ENCODE measurements around the gene ENTPD5. TPM values are rescaled to one million over a fixed set of nuclear protein-coding genes. Genes with fewer than 3 reads are reported as not detected.
"Not testable (repeated sequence)": the region's sequence is repeated elsewhere in the genome, so short reads cannot be mapped to it uniquely, and the experiment has no call there.

ENTPD5 gene
- total RNA-seq, 2 experiments from 2014 or later: 10.5 to 11.1 TPM

DNA sequence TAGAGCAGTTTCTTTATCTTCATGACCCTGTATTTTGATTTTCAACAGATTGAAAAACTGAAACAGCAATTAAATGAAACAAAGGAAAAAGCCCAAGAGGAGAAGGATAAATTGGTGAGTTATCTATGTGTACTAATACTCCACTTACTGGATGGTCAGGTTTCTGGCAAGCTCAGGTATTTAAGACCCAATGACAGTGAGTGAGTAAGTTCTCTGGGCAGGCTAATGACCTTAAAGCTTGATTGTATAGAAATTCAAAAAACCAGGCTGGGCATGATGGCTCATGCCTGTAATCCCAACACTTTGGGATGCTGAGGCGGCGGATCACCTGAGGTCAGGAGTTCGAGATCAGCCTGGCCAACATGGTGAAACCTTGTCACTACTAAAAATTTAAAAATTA is 10.0 kb upstream of the ENTPD5 start:
- Mint-ChIP-seq H3K4me3 (no peak overlapping the region), H3K27me3 (no peaks in the 10 kb centered on the region), H3K27ac (no peak overlapping the region), H3K36me3 (ENCODE audit: low read depth) (no peaks in the 10 kb centered on the region), H3K4me1 (no peaks in the 10 kb centered on the region), H3K9me3 (no peaks in the 10 kb centered on the region)
- no peak for DNase-seq
- ChIA-PET POLR2A (no interaction called here), CTCF (no interaction called here)

DNA sequence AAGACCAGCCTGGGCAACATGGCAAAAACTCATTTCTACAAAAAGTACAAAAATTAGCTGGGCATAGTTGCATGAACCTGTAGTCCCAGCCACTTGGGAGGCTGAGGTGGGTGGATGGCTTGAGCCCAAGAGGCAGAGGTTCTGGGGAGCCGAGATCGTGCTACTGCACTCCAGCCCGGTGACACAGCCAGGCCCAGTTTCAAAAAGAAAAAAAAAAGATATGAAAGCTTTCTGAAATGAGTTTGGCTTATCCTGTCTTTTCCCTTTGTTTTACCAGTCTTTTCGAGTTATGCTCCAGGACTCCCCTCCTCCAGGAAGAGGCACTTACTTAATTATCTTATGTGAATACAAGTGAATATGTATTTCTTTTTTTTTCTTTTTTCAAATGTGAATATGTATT is 3.3 kb upstream of the ENTPD5 start:
- CTCF ChIA-PET: no interaction called here
- POLR2A ChIA-PET: no interaction called here
- H3K27ac Mint-ChIP-seq: no peak overlapping the region
- H3K36me3 Mint-ChIP-seq (ENCODE audit: low read depth): no peaks in the 10 kb centered on the region
- H3K27me3 Mint-ChIP-seq: no peaks in the 10 kb centered on the region
- peaks cover 10% of the 10 kb centered on the region for H3K4me1 Mint-ChIP-seq
- no peaks in the 10 kb centered on the region for H3K9me3 Mint-ChIP-seq
- H3K4me3 Mint-ChIP-seq: no peak overlapping the region
- no peak for DNase-seq

DNA sequence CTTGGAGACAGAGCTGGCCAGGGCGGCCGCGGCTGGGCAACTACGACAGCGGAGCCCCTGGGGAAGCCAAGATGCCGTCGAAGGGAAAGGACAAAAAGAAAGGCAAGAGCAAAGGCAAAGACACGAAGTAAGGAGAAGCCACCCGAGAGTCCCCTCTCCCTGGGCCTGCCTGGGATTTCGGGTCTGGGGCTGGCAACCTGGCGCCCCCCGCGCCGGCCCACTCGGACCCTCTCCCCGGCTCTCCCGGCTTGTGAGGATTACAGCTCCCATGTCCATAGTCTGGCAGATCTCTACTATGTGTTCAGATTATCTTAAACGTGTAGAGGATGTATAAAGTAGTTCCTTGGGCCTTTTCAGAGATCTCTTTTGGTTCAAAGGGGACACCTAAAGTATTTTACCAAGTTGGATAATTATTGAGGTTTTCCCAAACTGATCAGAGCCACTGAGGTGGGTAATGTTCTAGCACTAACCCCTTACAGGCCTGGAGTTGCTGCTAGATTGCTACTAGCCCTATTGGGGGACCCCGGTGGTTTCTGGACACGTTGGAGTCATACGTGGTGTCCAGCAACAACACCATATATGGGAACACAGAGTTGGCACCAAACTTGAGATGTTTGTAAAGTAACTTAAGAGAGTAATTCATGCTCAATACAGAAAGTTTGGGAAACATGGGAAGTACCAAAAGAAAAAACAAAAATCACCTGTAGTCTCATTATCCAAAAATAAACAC is 485 bp upstream of the ENTPD5 start:
- Mint-ChIP-seq H3K27me3 (no peaks in the 10 kb centered on the region), H3K36me3 (ENCODE audit: low read depth) (no peaks in the 10 kb centered on the region), H3K4me1 (peaks cover 24% of the 10 kb centered on the region), H3K27ac (peak overlapping the region; percentile 75), H3K4me3 (peak overlapping the region; percentile 93), H3K9me3 (no peaks in the 10 kb centered on the region)
- ChIA-PET POLR2A (interaction anchor here (0.9 to 2.2 kb wide), 9 partner anchors 13 to 266 kb away, joined by 3 to 13 read pairs (median 4); partner anchors contain the start of genes ALDH6A1, LIN52 and ZNF410), CTCF (interaction anchor here (0.8 kb wide), 1 partner anchor 291 kb away, joined by 3 read pairs; no protein-coding TSS in a partner anchor)
- no peak for DNase-seq

DNA sequence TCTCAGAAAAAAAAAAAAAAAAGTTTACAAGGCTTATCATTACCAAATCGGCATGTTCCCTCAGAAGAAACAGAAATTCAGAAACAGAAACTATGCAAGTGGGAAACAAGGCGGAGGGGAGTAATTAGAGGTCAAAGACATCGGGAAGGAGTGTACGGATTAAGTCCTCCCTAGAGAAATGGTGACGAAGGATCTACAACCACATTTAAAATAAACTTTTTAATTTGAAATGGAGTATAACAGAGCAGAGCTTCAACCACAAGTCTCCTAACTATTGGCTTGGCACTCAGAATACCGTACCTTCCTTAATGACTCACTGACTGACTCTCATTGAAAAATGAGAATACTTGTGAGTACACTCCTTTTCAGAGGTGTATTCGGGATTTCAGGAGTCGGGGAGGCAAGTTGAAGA is 908 bp downstream of the ENTPD5 start:
- Mint-ChIP-seq H3K36me3 (ENCODE audit: low read depth) (peaks cover 4% of the 10 kb centered on the region), H3K27me3 (no peaks in the 10 kb centered on the region), H3K9me3 (no peaks in the 10 kb centered on the region), H3K4me1 (peaks cover 24% of the 10 kb centered on the region), H3K27ac (peak overlapping the region; percentile 93), H3K4me3 (peak overlapping the region; percentile 93)
- DNase-seq: no peak
- CTCF ChIA-PET: interaction anchor here (0.5 kb wide), 1 partner anchor 41 kb away, joined by 3 read pairs; no protein-coding TSS in a partner anchor
- POLR2A ChIA-PET: interaction anchor here (0.7 to 2.2 kb wide), 9 partner anchors 11 to 264 kb away, joined by 3 to 13 read pairs (median 3); partner anchors contain the start of genes ALDH6A1, LIN52 and ZNF410

DNA sequence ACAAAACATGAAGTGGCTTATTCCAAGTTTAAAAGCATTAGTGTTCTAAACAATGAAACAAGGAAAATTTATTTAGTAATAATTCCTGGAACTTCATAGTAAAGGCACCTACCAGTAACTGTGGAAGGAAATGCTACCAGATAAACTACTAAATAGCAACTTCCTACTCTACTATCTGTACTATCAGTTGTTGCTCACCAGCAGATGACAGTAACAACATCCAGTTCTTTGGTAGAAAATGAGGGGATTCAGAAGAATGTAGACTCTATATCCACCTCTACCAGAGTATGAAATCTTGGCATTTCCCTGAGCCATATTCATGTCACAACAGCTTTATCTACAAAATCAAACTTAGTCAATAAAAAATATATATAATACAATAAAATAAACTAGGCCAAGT is 3.1 kb downstream of the ENTPD5 start:
- DNase-seq: no peak
- H3K27ac Mint-ChIP-seq: peak overlapping the region; percentile 56
- H3K4me3 Mint-ChIP-seq: no peak overlapping the region
- H3K27me3 Mint-ChIP-seq: no peaks in the 10 kb centered on the region
- ChIA-PET CTCF (interaction anchor here (1.0 kb wide), 1 partner anchor 10 kb away, joined by 5 read pairs; no protein-coding TSS in a partner anchor), POLR2A (no interaction called here)
- peaks cover 9% of the 10 kb centered on the region for H3K36me3 Mint-ChIP-seq (ENCODE audit: low read depth)
- H3K9me3 Mint-ChIP-seq: no peaks in the 10 kb centered on the region
- H3K4me1 Mint-ChIP-seq: peaks cover 24% of the 10 kb centered on the region

DNA sequence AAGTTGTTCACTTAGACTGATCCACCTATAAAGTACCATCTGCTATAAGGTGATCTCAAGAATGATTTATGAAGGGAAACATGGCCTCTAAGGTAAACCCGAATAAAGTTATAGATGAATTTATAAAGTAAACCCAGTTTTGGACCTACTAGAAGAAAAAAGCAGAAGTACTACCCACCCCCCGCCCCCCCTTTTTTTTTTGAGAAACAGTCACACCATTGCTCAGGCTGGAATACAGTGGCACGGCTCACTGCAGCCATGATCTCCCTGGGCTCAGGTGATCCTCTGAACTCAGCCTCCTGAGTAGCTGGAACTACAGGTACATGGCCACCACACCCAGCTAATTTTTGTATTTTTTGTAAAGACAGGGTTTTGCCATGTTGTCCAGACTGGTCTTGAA is 3.9 kb downstream of the ENTPD5 start:
- POLR2A ChIA-PET: no interaction called here
- no peak overlapping the region for H3K4me3 Mint-ChIP-seq

GRCh38 chr14:74014299-74014698 is 4.8 kb downstream of the ENTPD5 start:
- ChIA-PET POLR2A (no interaction called here), CTCF (no interaction called here)
- peaks cover 9% of the 10 kb centered on the region for H3K36me3 Mint-ChIP-seq (ENCODE audit: low read depth)
- peaks cover 19% of the 10 kb centered on the region for H3K4me1 Mint-ChIP-seq
- H3K4me3 Mint-ChIP-seq: no peak overlapping the region
- no peaks in the 10 kb centered on the region for H3K27me3 Mint-ChIP-seq
- no peak overlapping the region for H3K27ac Mint-ChIP-seq
- H3K9me3 Mint-ChIP-seq: no peaks in the 10 kb centered on the region
- no peak for DNase-seq

More for the DNA sequence above, 3.9 kb downstream of the ENTPD5 start:
- H3K36me3 Mint-ChIP-seq (ENCODE audit: low read depth): peaks cover 9% of the 10 kb centered on the region
- DNase-seq: no peak
- peaks cover 24% of the 10 kb centered on the region for H3K4me1 Mint-ChIP-seq
- H3K9me3 Mint-ChIP-seq: no peaks in the 10 kb centered on the region
- H3K27ac Mint-ChIP-seq: no peak overlapping the region
- CTCF ChIA-PET: no interaction called here
- no peaks in the 10 kb centered on the region for H3K27me3 Mint-ChIP-seq

- no peak overlapping the region for H3K4me3 Mint-ChIP-seq
- POLR2A ChIA-PET: no interaction called here
These were observed 10.1 kb downstream of the ENTPD5 start for GRCh38 chr14:74008843-74009499.

GRCh38 chr14:74005664-74006063 is 13.4 kb downstream of the ENTPD5 start:
- DNase-seq; H3K27me3 Mint-ChIP-seq; H3K27ac Mint-ChIP-seq; H3K4me1 Mint-ChIP-seq; POLR2A ChIA-PET; H3K4me3 Mint-ChIP-seq; H3K9me3 Mint-ChIP-seq; CTCF ChIA-PET; H3K36me3 Mint-ChIP-seq (ENCODE audit: low read depth): not testable (repeated sequence)

More at GRCh38 chr14:74008843-74009499, 10.1 kb downstream of the ENTPD5 start:
- no peaks in the 10 kb centered on the region for H3K4me1 Mint-ChIP-seq
- no peaks in the 10 kb centered on the region for H3K27me3 Mint-ChIP-seq
- no peak for DNase-seq
- H3K27ac Mint-ChIP-seq: no peak overlapping the region
- peaks cover 14% of the 10 kb centered on the region for H3K36me3 Mint-ChIP-seq (ENCODE audit: low read depth)
- H3K9me3 Mint-ChIP-seq: no peaks in the 10 kb centered on the region
- CTCF ChIA-PET: no interaction called here

GRCh38 chr14:73998726-73999125 is 20.4 kb downstream of the ENTPD5 start:
- ChIA-PET POLR2A (no interaction called here), CTCF (no interaction called here)
- no peak for DNase-seq
- Mint-ChIP-seq H3K4me3 (no peak overlapping the region), H3K36me3 (ENCODE audit: low read depth) (no peaks in the 10 kb centered on the region), H3K27ac (no peak overlapping the region), H3K9me3 (no peaks in the 10 kb centered on the region), H3K4me1 (no peaks in the 10 kb centered on the region), H3K27me3 (no peaks in the 10 kb centered on the region)

DNA sequence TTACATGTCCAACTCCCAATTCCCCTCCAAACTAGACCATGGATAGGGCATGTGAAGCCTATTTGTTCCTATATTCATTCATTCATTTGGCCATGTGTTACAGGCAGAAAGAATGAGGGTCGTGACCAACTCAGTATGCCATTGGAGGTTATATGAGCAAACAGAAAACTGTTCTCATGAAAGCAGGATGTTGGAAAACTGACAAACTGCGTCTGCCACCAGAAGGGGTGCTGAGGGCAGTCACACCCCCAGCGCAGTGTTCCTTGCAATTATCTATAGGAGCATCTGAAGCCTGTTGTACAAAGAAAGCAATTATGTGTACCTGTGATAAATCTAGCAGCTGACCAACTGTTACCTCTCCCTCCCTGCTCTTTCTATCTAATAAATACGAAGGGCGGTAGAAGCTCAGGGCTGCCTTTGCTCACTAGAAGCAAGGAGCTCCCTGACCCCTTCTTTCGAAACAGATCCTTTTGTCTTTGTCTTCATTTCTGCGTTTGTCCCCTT is 21.1 kb downstream of the ENTPD5 start:
- H3K36me3 Mint-ChIP-seq (ENCODE audit: low read depth): no peaks in the 10 kb centered on the region
- CTCF ChIA-PET: no interaction called here
- no peaks in the 10 kb centered on the region for H3K9me3 Mint-ChIP-seq

GRCh38 chr14:73997108-73997943 is 21.8 kb downstream of the ENTPD5 start:
- H3K9me3 Mint-ChIP-seq: no peaks in the 10 kb centered on the region

More for the DNA sequence above, 21.1 kb downstream of the ENTPD5 start:
- Mint-ChIP-seq H3K27ac (no peak overlapping the region), H3K4me1 (no peaks in the 10 kb centered on the region), H3K4me3 (no peak overlapping the region), H3K27me3 (no peaks in the 10 kb centered on the region)
- DNase-seq: no peak
- POLR2A ChIA-PET: no interaction called here

GRCh38 chr14:73996731-73997107 is 22.4 kb downstream of the ENTPD5 start:
- no peak for DNase-seq
- POLR2A ChIA-PET: no interaction called here
- H3K27me3 Mint-ChIP-seq: no peaks in the 10 kb centered on the region
- CTCF ChIA-PET: no interaction called here
- no peaks in the 10 kb centered on the region for H3K9me3 Mint-ChIP-seq
- no peak overlapping the region for H3K4me3 Mint-ChIP-seq
- no peak overlapping the region for H3K27ac Mint-ChIP-seq
- H3K36me3 Mint-ChIP-seq (ENCODE audit: low read depth): no peaks in the 10 kb centered on the region
- H3K4me1 Mint-ChIP-seq: no peaks in the 10 kb centered on the region

More at GRCh38 chr14:73997108-73997943, 21.8 kb downstream of the ENTPD5 start:
- Mint-ChIP-seq H3K27ac (no peak overlapping the region), H3K36me3 (ENCODE audit: low read depth) (no peaks in the 10 kb centered on the region), H3K27me3 (no peaks in the 10 kb centered on the region), H3K4me1 (no peaks in the 10 kb centered on the region), H3K4me3 (no peak overlapping the region)
- DNase-seq: no peak
- ChIA-PET CTCF (no interaction called here), POLR2A (no interaction called here)
